Astrocyte (in vitro differentiated cells and primary cell): ENCODE measurements around the gene PNMA1. TPM values are rescaled to one million over a fixed set of nuclear protein-coding genes. Genes with fewer than 3 reads are reported as not detected.

Experiments
- DNase-seq: peaks from one replicate; pipeline ENCODE4 v3.0.0-alpha.2; 2010; ENCODE audit warnings: low read depth
- FAIRE-seq: peaks from 2 replicates; lab custom pipeline; 2011; peaks lifted over from hg19 to GRCh38; lab: Jason Lieb, UNC
- H2AFZ ChIP-seq: 2 replicates; pipeline ENCODE4 v1.6.0; 2012; ENCODE audit warnings: low read depth, low read length, inconsistent platforms
- H3K27ac ChIP-seq: 2 replicates; pipeline ENCODE4 v1.5.1; 2011; ENCODE audit warnings: low read depth, low read length, inconsistent platforms
- H3K27me3 ChIP-seq: 2 replicates; pipeline ENCODE4 v1.6.0; 2011; ENCODE audit warnings: low read length, inconsistent platforms; ENCODE audit not compliant: insufficient read depth
- H3K36me3 ChIP-seq: 2 replicates; pipeline ENCODE4 v1.5.1; 2011; ENCODE audit warnings: low read length, inconsistent platforms; ENCODE audit not compliant: insufficient read depth
- H3K4me1 ChIP-seq: 2 replicates; pipeline ENCODE4 v1.5.1; 2011; ENCODE audit warnings: low read length, inconsistent platforms; ENCODE audit not compliant: insufficient read depth
- H3K4me2 ChIP-seq: 2 replicates; pipeline ENCODE4 v1.6.0; 2012; ENCODE audit warnings: low read length, inconsistent platforms
- H3K4me3 ChIP-seq: 2 replicates; pipeline ENCODE4 v1.5.1; 2011; ENCODE audit warnings: low read depth, mild to moderate bottlenecking, low read length, inconsistent platforms; ENCODE audit not compliant: insufficient read depth
- H3K79me2 ChIP-seq: 2 replicates; pipeline ENCODE4 v1.6.0; 2012; ENCODE audit warnings: mild to moderate bottlenecking, low read length, inconsistent platforms; ENCODE audit not compliant: insufficient read depth
- H3K9ac ChIP-seq: 2 replicates; pipeline ENCODE4 v1.6.0; 2012; ENCODE audit warnings: mild to moderate bottlenecking, low read length, inconsistent platforms
- H3K9me3 ChIP-seq: 2 replicates; pipeline ENCODE4 v1.5.1; 2012; ENCODE audit warnings: low read depth, mild to moderate bottlenecking, low read length, inconsistent platforms; ENCODE audit not compliant: insufficient read depth
- H4K20me1 ChIP-seq: 2 replicates; pipeline ENCODE4 v1.6.0; 2012; ENCODE audit warnings: low read length, inconsistent platforms; ENCODE audit not compliant: insufficient read depth
- H3K27ac Mint-ChIP-seq: one replicate; pipeline ENCODE4 v1.8.0; 2021; ENCODE audit warnings: mild to moderate bottlenecking, mixed read lengths; ENCODE audit not compliant: unreplicated experiment
- H3K27me3 Mint-ChIP-seq: one replicate; pipeline ENCODE4 v1.8.0; 2021; ENCODE audit warnings: low read depth, mixed read lengths; ENCODE audit not compliant: unreplicated experiment
- H3K36me3 Mint-ChIP-seq: one replicate; pipeline ENCODE4 v1.8.0; 2021; ENCODE audit warnings: low read depth, mixed read lengths; ENCODE audit not compliant: unreplicated experiment
- H3K4me1 Mint-ChIP-seq: one replicate; pipeline ENCODE4 v1.8.0; 2021; ENCODE audit warnings: low read depth, mixed read lengths; ENCODE audit not compliant: unreplicated experiment
- H3K4me3 Mint-ChIP-seq: one replicate; pipeline ENCODE4 v1.8.0; 2021; ENCODE audit warnings: mild to moderate bottlenecking, moderate library complexity, mixed read lengths; ENCODE audit not compliant: unreplicated experiment
- H3K9me3 Mint-ChIP-seq: one replicate; pipeline ENCODE4 v1.8.0; 2021; ENCODE audit warnings: mild to moderate bottlenecking, mixed read lengths; ENCODE audit not compliant: unreplicated experiment
- EZH2 ChIP-seq: IDR thresholded peaks from 2 replicates; pipeline ENCODE4 v1.6.1; 2012; ENCODE audit warnings: mild to moderate bottlenecking, low read length, inconsistent platforms; ENCODE audit not compliant: insufficient read depth
- total RNA-seq: library from RNA; stranded (reverse); gene quantifications from 2 replicates; pipeline ENCODE4 v1.2.1, GENCODE V29; 2021
- TF ChIP-seq, protein P1 (sequence below): IDR thresholded peaks from 2 replicates; pipeline ENCODE4 v1.5.1; 2011; ENCODE audit warnings: low read depth, mild to moderate bottlenecking, inconsistent platforms, low read length, moderate library complexity; ENCODE audit not compliant: insufficient read depth

The PNMA1 gene
- total RNA-seq, 1 donor from 2014 or later = 67.4 TPM

DNA sequence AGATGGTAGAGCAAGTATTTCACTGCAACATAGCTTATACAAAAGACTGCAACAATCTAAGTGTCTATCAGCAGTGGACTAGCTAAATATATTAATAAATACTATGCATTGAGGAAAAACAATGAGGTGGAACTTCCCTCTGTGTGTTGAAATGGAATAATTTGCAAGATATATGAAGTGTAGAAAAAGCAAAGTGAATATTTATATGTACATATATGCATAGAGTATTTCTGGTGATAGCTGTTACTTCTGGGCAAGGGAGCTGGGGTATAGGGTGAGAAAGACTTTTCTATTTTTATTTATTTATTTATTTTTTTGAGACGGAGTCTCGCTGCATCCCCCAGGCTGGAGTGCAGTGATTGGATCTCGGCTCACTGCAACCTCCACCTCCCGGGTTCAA lies 35.5 kb downstream of the PNMA1 start:
- H3K27me3 ChIP-seq = no peaks in the 10 kb centered on the region
- FAIRE-seq = no peak
- no peaks in the 10 kb centered on the region for H3K4me1 Mint-ChIP-seq
- H3K9ac ChIP-seq = no peak overlapping the region
- no peak overlapping the region for H3K4me3 ChIP-seq
- H3K4me3 Mint-ChIP-seq = no peak overlapping the region
- no peak overlapping the region for H2AFZ ChIP-seq
- DNase-seq = no peak
- no peaks in the 10 kb centered on the region for H3K79me2 ChIP-seq
- H3K9me3 ChIP-seq = no peaks in the 10 kb centered on the region
- no peak overlapping the region for H3K27ac ChIP-seq
- H4K20me1 ChIP-seq = no peaks in the 10 kb centered on the region
- H3K36me3 ChIP-seq = no peaks in the 10 kb centered on the region
- H3K4me2 ChIP-seq = no peak overlapping the region
- no peak for TF ChIP-seq EZH2
- TF ChIP-seq, protein P1, sequence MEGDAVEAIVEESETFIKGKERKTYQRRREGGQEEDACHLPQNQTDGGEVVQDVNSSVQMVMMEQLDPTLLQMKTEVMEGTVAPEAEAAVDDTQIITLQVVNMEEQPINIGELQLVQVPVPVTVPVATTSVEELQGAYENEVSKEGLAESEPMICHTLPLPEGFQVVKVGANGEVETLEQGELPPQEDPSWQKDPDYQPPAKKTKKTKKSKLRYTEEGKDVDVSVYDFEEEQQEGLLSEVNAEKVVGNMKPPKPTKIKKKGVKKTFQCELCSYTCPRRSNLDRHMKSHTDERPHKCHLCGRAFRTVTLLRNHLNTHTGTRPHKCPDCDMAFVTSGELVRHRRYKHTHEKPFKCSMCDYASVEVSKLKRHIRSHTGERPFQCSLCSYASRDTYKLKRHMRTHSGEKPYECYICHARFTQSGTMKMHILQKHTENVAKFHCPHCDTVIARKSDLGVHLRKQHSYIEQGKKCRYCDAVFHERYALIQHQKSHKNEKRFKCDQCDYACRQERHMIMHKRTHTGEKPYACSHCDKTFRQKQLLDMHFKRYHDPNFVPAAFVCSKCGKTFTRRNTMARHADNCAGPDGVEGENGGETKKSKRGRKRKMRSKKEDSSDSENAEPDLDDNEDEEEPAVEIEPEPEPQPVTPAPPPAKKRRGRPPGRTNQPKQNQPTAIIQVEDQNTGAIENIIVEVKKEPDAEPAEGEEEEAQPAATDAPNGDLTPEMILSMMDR = no peak
- H3K36me3 Mint-ChIP-seq = peaks cover 5% of the 10 kb centered on the region
- H3K9me3 Mint-ChIP-seq = no peaks in the 10 kb centered on the region
- no peaks in the 10 kb centered on the region for H3K27me3 Mint-ChIP-seq
- H3K27ac Mint-ChIP-seq = no peak overlapping the region
- no peaks in the 10 kb centered on the region for H3K4me1 ChIP-seq

DNA sequence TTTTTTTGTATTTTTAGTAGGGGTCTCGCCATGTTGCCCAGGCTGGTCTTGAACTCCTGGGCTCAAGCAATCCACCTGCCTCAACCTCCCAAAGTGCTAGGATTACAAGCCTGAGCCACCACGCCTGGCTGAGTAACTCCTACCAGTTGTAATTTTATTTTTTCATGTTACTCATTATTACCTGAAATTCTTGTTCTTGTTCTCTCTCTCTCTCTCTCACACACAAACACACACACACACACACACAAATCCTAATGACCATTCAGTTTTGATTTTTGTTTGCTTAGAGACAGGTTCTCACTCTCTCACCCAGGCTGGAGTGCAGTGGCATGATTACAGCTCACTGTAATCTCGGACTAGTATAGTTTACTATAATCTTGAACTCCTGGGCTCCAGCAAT lies 39.2 kb downstream of the PNMA1 start:
- Histone ChIP-seq H3K27me3 (no peaks in the 10 kb centered on the region), H2AFZ (no peak overlapping the region), H3K36me3 (peaks cover 6% of the 10 kb centered on the region), H3K9me3 (no peaks in the 10 kb centered on the region), H3K79me2 (no peaks in the 10 kb centered on the region), H3K9ac (no peak overlapping the region), H3K27ac (no peak overlapping the region), H3K4me3 (no peak overlapping the region), H3K4me1 (no peaks in the 10 kb centered on the region), H3K4me2 (no peak overlapping the region), H4K20me1 (no peaks in the 10 kb centered on the region)
- no peaks in the 10 kb centered on the region for H3K27me3 Mint-ChIP-seq
- H3K4me3 Mint-ChIP-seq = no peak overlapping the region
- TF ChIP-seq, protein P1 = no peak
- no peak for TF ChIP-seq EZH2
- FAIRE-seq = no peak
- H3K9me3 Mint-ChIP-seq = no peaks in the 10 kb centered on the region
- peaks cover 5% of the 10 kb centered on the region for H3K36me3 Mint-ChIP-seq
- no peak overlapping the region for H3K27ac Mint-ChIP-seq
- DNase-seq = no peak
- H3K4me1 Mint-ChIP-seq = no peaks in the 10 kb centered on the region

DNA sequence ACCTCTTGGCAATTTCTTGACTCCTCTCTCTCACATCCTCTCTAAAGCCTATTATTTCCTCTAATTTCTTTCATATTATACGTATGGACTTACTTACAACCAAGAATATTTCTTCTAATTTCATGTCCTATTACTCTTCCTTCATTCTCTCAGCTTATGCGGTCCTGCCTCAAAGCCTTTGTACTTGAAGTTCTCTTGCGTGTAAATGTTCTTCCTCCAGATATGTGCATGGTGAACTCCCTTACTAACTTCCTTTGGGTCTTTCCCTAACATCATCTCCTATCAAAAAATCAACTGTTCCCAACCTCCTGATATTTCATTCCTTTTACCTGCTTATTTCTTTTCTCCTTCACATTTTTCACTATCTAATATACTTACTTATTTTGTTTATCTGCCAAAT lies 46.3 kb downstream of the PNMA1 start:
- no peaks in the 10 kb centered on the region for H3K9me3 ChIP-seq
- Mint-ChIP-seq H3K9me3 (no peaks in the 10 kb centered on the region), H3K27ac (no peak overlapping the region), H3K27me3 (no peaks in the 10 kb centered on the region), H3K4me1 (peaks cover 10% of the 10 kb centered on the region), H3K36me3 (no peaks in the 10 kb centered on the region), H3K4me3 (no peak overlapping the region)
- DNase-seq (no peak), FAIRE-seq (no peak)
- H3K27me3 ChIP-seq = no peaks in the 10 kb centered on the region
- no peak overlapping the region for H3K9ac ChIP-seq
- TF ChIP-seq, protein P1 = no peak
- no peak for TF ChIP-seq EZH2
- no peak overlapping the region for H3K27ac ChIP-seq
- H3K4me2 ChIP-seq = no peak overlapping the region
- peaks cover 4% of the 10 kb centered on the region for H3K4me1 ChIP-seq
- H4K20me1 ChIP-seq = no peaks in the 10 kb centered on the region
- H3K79me2 ChIP-seq = no peaks in the 10 kb centered on the region
- no peak overlapping the region for H2AFZ ChIP-seq
- peaks cover 6% of the 10 kb centered on the region for H3K36me3 ChIP-seq
- H3K4me3 ChIP-seq = no peak overlapping the region
